ENCODE data around the gene MXD1. TPM values are rescaled to one million over a fixed set of nuclear protein-coding genes. Genes with fewer than 3 reads are reported as not detected.

Gene MXD1
- total RNA-seq, 1 experiment from 2014 or later = 1.5 TPM

- ChIA-PET POLR2A (interaction anchor here (0.7 kb wide), 1 partner anchor 33 kb away, joined by 3 read pairs; the partner anchor contains the start of gene MXD1), CTCF (no interaction called here)
- no peaks in the 10 kb centered on the region for H3K9me3 Mint-ChIP-seq
- DNase-seq (ENCODE audit: low spot score) (no peak), ATAC-seq (no peak)
- H3K4me3 Mint-ChIP-seq = no peak overlapping the region
- no peak overlapping the region for H3K27ac Mint-ChIP-seq
- H3K27me3 Mint-ChIP-seq (ENCODE audit: low read depth) = no peaks in the 10 kb centered on the region
- TF ChIP-seq NR1H2 (CRISPR knock-in tag; IDR thresholded peaks at IDR 0.05) (no peak), CREB1 (CRISPR knock-in tag; IDR thresholded peaks at IDR 0.05) (no peak), JUN (CRISPR knock-in tag; IDR thresholded peaks at IDR 0.05) (no peak), ZNF423 (CRISPR knock-in tag; IDR thresholded peaks at IDR 0.05) (no peak), HMGXB4 (CRISPR knock-in tag; IDR thresholded peaks at IDR 0.05) (no peak), JAZF1 (CRISPR knock-in tag; IDR thresholded peaks at IDR 0.05) (no peak), ZBTB21 (CRISPR knock-in tag; IDR thresholded peaks at IDR 0.05; ENCODE audit: borderline replicate concordance) (no peak), FOXP1 (CRISPR knock-in tag; IDR thresholded peaks at IDR 0.05; ENCODE audit: borderline replicate concordance) (no peak), ZBTB43 (CRISPR knock-in tag; IDR thresholded peaks at IDR 0.05) (no peak)
- no peaks in the 10 kb centered on the region; the same call in none of the 2 replicates for H3K4me1 Mint-ChIP-seq
- no peaks in the 10 kb centered on the region for H3K36me3 Mint-ChIP-seq
Observed at GRCh38 chr2:69947325-69947931, 32.5 kb downstream of the MXD1 start.

GRCh38 chr2:69948032-69948962, 33.4 kb downstream of the MXD1 start:
- CTCF ChIA-PET = no interaction called here
- Mint-ChIP-seq H3K27ac (no peak overlapping the region), H3K4me1 (no peaks in the 10 kb centered on the region; the same call in none of the 2 replicates), H3K9me3 (no peaks in the 10 kb centered on the region), H3K36me3 (no peaks in the 10 kb centered on the region), H3K27me3 (ENCODE audit: low read depth) (no peaks in the 10 kb centered on the region), H3K4me3 (no peak overlapping the region)
- TF ChIP-seq ZNF232 (CRISPR knock-in tag; IDR thresholded peaks at IDR 0.05) (no peak), KAT7 (CRISPR knock-in tag; IDR thresholded peaks at IDR 0.05; ENCODE audit: borderline replicate concordance) (no peak), HMGXB4 (CRISPR knock-in tag; IDR thresholded peaks at IDR 0.05) (no peak), TEAD1 (CRISPR knock-in tag; IDR thresholded peaks at IDR 0.05) (no peak), OVOL2 (CRISPR knock-in tag; IDR thresholded peaks at IDR 0.05; ENCODE audit: borderline replicate concordance) (no peak), PRRX2 (CRISPR knock-in tag; IDR thresholded peaks at IDR 0.05) (no peak), ETV6 (CRISPR knock-in tag; IDR thresholded peaks at IDR 0.05) (no peak), JUN (CRISPR knock-in tag; IDR thresholded peaks at IDR 0.05) (no peak), RELA (CRISPR knock-in tag; IDR thresholded peaks at IDR 0.05; ENCODE audit: borderline replicate concordance) (no peak)
- DNase-seq (ENCODE audit: low spot score) (no peak), ATAC-seq (peak; percentile 75)
- POLR2A ChIA-PET = interaction anchor here (0.7 kb wide), 1 partner anchor 34 kb away, joined by 3 read pairs; the partner anchor contains the start of gene MXD1

Measured in WTC11 (cell line).